RWPE1 (cell line): ENCODE measurements around the gene SYNGAP1.

Experiments
- CTCF ChIA-PET: fragments of 350-600 bp; sonication (Branson Sonifier 250); formaldehyde crosslinking; extraction: SDS; loops from one replicate; lab custom pipeline; 2021; lab: Yijun Ruan, JAX
- POLR2A ChIA-PET: fragments of 400-600 bp; formaldehyde crosslinking; extraction: SDS; loops from one replicate; lab custom pipeline; 2020; ENCODE audit warnings: antibody characterized with exemption; ENCODE audit not compliant: low non-redundant PET; lab: Yijun Ruan, JAX
- DNase-seq: peaks from one replicate; pipeline ENCODE4 v3.0.0; 2012; ENCODE audit warnings: low spot score
- H3K27ac ChIP-seq: fragments of 450-650 bp; 2 replicates; pipeline ENCODE4 v1.5.1; 2017
- TF ChIP-seq, protein P1 (sequence below): fragments of 450-650 bp; conservative IDR thresholded peaks from 2 replicates; pipeline ENCODE4 v1.5.1; 2017; ENCODE audit warnings: low read depth, mild to moderate bottlenecking

SYNGAP1 gene

DNA sequence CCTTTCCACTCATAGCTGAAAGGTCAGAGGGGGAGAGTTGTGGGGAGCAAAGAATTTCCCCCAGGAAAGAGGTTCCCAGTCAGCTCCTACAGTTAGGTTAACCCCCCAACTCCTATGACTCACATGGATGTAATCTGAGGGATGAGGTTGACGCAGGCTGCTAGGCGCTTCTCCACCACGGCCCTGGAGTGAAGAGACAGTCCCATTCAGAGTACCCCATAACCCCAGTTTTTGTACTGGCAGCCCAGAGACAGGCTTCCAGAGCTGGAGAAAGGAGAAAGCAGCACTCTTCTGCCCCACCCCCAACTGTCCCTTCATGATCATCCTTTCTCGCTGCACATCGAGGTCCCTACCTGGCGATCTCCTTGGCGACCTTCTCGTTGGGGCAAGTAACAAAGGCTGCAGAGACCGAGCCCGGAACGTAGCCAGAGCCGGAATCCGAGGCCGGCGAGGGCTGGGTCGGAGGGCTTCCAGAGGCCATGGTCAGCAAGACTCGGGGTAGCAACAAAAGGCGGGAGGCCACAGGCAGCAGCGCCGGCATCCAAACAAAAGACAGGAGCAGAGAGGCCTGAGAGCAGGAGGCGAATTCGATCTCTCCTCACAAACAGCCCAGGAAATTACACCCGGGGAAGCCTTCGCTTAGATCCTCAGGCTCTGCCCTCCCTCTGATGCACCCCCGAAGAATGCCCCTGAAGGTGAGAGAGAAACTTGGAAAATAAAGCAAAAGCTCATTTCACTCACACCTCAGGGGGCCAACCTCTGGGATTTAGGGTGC is 2.5 kb upstream of the SYNGAP1 start:
- ChIA-PET POLR2A (no interaction called here), CTCF (interaction anchor here (0.5 to 1.2 kb wide), 2 partner anchors 9 to 36 kb away, joined by 3 read pairs; no protein-coding TSS in a partner anchor)
- peak overlapping the region; percentile 94 for H3K27ac ChIP-seq
- TF ChIP-seq, protein P1, sequence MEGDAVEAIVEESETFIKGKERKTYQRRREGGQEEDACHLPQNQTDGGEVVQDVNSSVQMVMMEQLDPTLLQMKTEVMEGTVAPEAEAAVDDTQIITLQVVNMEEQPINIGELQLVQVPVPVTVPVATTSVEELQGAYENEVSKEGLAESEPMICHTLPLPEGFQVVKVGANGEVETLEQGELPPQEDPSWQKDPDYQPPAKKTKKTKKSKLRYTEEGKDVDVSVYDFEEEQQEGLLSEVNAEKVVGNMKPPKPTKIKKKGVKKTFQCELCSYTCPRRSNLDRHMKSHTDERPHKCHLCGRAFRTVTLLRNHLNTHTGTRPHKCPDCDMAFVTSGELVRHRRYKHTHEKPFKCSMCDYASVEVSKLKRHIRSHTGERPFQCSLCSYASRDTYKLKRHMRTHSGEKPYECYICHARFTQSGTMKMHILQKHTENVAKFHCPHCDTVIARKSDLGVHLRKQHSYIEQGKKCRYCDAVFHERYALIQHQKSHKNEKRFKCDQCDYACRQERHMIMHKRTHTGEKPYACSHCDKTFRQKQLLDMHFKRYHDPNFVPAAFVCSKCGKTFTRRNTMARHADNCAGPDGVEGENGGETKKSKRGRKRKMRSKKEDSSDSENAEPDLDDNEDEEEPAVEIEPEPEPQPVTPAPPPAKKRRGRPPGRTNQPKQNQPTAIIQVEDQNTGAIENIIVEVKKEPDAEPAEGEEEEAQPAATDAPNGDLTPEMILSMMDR = no peak
- peak; percentile 85 for DNase-seq

DNA sequence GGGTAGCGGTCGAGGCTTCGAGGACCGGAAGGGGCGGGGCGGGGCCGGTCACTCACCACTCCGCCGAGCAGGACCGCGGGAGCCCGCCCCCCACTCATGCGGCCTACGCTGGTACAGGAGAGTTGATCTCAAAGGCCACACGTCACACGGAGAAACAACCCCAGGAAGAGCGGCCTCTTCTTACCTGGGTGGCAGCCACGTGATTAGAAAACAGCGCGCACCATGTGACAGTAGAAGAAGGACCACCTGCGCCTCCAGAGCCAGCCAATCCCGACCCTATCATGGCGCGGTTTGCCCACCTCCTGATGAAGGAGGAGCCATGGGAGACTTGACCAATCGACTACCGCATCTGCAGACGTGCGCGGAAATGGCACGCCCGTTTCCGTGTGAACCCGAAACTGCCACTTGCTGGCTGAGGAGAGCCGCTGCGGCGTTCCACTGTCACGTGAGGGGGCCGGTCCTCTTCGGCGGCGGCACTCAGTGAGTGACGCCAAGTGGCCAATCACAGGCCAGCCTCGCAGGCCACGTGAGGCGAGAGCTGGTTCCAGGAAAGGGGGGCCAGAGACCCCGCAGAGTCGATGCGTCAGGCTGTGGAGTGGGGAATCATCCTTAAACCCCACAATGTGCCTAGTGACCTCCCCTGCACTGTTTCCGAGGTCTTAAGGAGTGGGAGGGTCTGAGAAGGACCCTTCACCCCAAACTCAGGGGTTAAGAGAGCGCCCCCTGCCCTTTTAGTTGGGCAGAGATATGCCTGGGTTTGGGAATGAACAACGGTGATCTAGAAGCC is 1.8 kb upstream of the SYNGAP1 start, which contains the start of gene CUTA:
Gene CUTA, minus strand, starts transcription at position 205 of the 787 bp plus-strand sequence. Its CDS starts 107 bp downstream, at position 98.
- H3K27ac ChIP-seq = peak within 1 kb of the TSS; percentile 94
- CTCF ChIA-PET = interaction anchor here (0.6 to 1.2 kb wide), 4 partner anchors 8 to 329 kb away, joined by 3 to 7 read pairs (median 4); partner anchors contain the start of gene IP6K3
- POLR2A ChIA-PET = interaction anchor here (0.5 to 0.9 kb wide), 3 partner anchors 81 to 161 kb away, joined by 3 to 7 read pairs (median 3); no protein-coding TSS in a partner anchor
- DNase-seq = peak; percentile 97
- TF ChIP-seq, protein P1 = no peak; the same call in 1 of the 2 replicates

DNA sequence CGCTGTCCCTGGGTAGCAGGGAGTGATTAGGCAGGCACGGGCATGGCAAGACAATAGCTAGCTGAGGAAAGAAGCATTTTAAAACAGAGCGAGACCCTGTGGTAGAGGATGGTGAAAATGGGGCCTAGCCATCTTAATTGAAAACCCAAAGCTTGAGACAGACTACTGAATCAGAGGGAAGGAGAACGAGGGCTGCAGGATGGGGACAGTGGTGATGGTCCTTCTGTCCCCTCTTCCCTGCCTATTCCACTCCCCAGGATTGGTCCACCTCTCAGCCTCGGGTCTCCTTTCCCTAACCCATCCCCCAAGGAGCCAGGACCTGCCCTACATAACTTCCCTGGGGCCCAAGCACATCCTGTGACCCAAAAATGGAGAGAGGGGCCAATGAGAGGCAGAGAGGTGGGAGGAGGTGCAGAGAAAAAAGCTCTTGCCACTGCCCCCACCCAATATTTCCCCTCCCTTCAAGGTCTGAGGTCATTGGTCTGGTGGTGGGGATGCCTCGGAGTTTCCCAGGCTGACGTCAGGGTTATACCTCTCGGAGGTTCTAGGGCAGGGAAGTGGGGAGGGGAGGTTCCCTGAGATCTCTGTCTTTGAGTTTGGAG is 1.1 kb upstream of the SYNGAP1 start:
- ChIA-PET CTCF (interaction anchor here (0.5 to 1.2 kb wide), 5 partner anchors 8 to 328 kb away, joined by 3 to 7 read pairs (median 3); partner anchors contain the start of gene IP6K3), POLR2A (interaction anchor here (0.5 to 0.9 kb wide), 2 partner anchors 81 to 160 kb away, joined by 3 read pairs; no protein-coding TSS in a partner anchor)
- DNase-seq = no peak
- TF ChIP-seq, protein P1 = no peak
- H3K27ac ChIP-seq = peak overlapping the region; percentile 94

DNA sequence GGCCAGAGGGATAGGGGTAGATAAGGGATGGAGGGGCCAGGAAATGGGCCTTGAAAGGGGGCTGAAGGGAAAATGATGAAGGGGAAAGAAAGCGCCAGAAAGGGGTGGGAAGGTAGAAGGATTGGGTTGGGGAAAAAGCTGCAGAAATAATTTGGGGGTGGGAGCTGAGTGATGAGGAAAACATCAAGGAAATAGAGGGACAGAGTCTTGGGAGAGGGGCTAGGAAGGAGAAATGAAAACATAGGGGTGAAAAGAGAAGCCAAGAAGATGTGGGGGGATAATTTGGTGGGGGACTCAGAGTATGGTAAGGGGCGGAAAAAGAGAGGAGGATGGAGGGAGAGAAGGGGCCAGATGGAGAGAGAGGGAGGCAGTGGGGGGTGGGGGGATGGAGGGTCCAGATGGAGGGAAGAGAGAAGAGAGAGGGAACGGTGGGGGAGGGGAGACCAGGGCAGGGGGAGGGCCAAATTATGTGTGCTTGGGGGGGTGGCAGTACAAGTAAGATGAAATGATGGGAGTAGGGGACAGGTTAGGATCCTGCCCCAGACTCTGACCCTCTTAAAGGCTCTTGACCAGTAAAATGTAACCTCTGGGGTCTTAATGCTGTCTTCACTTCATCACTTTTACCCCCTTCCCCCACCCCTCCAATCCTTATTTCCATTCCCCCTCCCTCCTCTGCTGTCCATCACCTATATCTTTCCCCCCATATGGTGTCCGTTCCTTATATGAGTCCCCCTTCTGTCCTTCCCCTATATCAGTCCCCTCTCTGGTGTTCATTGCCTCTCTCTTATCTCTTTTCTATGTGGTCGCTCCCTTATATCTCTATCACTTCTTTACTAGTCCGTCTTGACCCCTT is 852 bp downstream of the SYNGAP1 start:
- POLR2A ChIA-PET = no interaction called here
- no peak for DNase-seq
- CTCF ChIA-PET = interaction anchor here (0.6 kb wide), 1 partner anchor 122 kb away, joined by 3 read pairs; no protein-coding TSS in a partner anchor
- TF ChIP-seq, protein P1 = no peak
- peak overlapping the region; percentile 61 for H3K27ac ChIP-seq

DNA sequence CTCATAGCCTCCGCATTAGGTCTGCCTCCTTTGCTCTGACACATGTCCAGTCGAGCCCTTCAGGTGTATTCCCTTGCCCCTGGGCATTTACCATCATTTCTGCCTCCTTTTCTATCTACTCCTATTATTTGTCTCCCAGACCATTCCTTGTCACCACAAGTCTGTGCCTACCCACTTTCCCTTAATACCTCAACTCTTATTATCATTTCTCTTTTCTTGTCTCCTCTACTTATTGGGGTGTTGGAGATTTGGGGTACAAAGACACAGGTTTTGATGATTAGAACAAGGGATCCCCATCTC is 1.4 kb downstream of the SYNGAP1 start:
- POLR2A ChIA-PET = no interaction called here
- TF ChIP-seq, protein P1 = no peak
- CTCF ChIA-PET = no interaction called here
- H3K27ac ChIP-seq = no peak overlapping the region
- no peak for DNase-seq
